DOHH2 (cell line): ENCODE data around the gene F12.

ENCODE experiments used
- CTCF ChIP-seq: fragments of 200-600 bp; sonication (generic); IDR thresholded peaks from one replicate; pipeline ENCODE4 v1.5.1; 2014; ENCODE audit warnings: antibody characterized with exemption, mild to moderate bottlenecking, low read depth, low read length; ENCODE audit not compliant: poor library complexity, severe bottlenecking
- EZH2phosphoT487 ChIP-seq: fragments of 200-600 bp; sonication (generic); IDR thresholded peaks from 2 replicates; pipeline ENCODE4 v1.6.1; 2017; ENCODE audit warnings: borderline replicate concordance, mild to moderate bottlenecking, antibody characterized with exemption, low read length, moderate library complexity, mixed read lengths

DNA sequence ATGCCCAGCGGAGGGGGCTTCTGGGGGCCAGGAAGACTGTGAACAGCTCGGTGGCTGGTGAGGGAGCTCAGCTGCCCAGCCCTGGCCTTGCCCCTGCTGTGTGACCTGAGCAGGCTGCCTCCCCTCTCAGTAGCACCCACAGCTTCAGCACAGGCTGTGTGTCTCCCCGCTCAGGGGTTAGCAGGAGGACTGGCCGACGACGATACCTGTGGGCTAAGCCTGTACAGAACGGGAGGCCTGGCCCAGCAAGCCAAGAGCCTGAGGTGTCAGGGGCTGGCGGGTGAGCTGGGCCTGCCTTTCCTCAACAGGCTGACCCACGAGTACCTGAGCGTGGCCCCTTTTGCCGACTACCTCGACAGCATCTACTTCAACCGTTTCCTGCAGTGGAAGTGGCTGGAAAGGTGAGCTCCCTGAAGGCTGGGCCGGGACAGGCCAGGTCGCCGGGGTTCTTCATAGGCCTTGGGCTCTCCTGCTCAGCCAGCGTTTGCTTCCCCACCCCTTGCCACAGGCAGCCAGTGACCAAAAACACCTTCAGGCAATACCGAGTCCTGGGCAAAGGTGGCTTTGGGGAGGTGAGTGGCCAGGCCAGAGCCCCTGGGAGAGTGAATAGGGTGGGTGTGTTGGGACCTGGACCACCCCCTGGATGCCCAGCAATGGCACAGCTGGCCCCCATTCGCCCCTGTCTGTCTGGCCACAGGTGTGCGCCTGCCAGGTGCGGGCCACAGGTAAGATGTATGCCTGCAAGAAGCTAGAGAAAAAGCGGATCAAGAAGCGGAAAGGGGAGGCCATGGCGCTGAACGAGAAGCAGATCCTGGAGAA, 23.7 kb upstream of the F12 start:
- no peak for TF ChIP-seq EZH2phosphoT487
- TF ChIP-seq CTCF: no peak
